AG04449 (cell line): ENCODE data around the gene MIA3.
A peak's percentile ranks its signal among the peaks of the same experiment; 100 is the strongest.

Source experiments
- CTCF ChIA-PET: fragments of 350-600 bp; formaldehyde crosslinking; extraction: SDS; loops from one replicate; lab custom pipeline; 2021; ENCODE audit warnings: antibody characterized with exemption; lab: Yijun Ruan, JAX
- POLR2A ChIA-PET: fragments of 400-600, 350-600 bp; formaldehyde crosslinking; extraction: SDS; loops from one replicate; lab custom pipeline; 2020; ENCODE audit warnings: antibody characterized with exemption, inconsistent platforms; lab: Yijun Ruan, JAX
- DNase-seq: peaks from one replicate; pipeline ENCODE4 v3.0.0-alpha.2; 2010; ENCODE audit warnings: low read depth, low spot score
- H3K4me3 ChIP-seq: 2 replicates; pipeline ENCODE4 v1.5.1; 2011; ENCODE audit warnings: low read depth, mild to moderate bottlenecking, control low read depth, low read length
- CTCF ChIP-seq: IDR thresholded peaks from one replicate; pipeline ENCODE4 v1.5.1; 2011; ENCODE audit warnings: mild to moderate bottlenecking, moderate library complexity, low read length, control low read depth, inconsistent platforms; ENCODE audit not compliant: insufficient read depth; ENCODE audit errors: missing control alignments

MIA3 gene

DNA sequence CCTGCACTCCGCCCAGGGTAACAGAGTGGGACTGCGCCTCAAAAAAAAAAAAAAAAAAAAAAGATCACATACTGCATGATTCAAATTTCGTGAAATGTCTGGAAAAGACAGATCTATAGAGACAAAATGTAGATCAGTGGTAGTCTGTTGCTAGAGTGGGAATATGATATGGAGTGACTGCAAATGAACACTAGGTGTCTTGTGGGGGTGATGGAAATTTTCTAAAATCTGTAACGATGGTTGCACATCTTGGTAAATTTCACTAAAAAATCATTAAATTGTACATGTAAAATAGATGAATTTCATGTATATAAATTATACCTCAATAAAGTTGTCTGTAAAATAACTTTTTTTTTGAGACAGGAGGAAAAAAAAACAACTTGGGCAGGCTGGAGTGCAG lies 88.9 kb downstream of the MIA3 start:
- POLR2A ChIA-PET: no interaction called here
- no peak overlapping the region for H3K4me3 ChIP-seq
- CTCF ChIA-PET: no interaction called here
- no peak for TF ChIP-seq CTCF
- no peak for DNase-seq

DNA sequence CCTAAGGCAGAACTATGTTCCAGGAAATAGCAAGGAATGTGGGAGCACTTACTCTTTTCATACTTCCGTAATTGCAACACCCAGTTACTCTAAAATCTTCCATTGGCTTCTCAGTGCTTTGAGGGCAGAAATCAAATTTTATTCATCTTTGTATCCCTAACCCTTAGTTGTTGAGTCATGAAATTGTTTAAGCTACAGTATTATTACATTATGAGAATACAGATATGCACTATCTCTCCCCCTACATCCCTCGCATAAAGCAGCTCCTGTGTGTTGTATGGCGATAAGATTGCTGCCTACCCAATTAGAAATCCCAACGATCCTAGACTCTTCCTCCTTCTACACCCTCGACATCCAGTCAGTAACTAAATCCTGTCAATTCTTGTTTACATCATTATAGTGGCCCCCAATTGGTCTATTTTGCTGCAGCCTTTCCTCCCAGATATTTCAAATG lies 91.8 kb downstream of the MIA3 start:
- no peak overlapping the region for H3K4me3 ChIP-seq
- ChIA-PET POLR2A (no interaction called here), CTCF (interaction anchor here (0.7 kb wide), 1 partner anchor 9 kb away, joined by 3 read pairs; no protein-coding TSS in a partner anchor)
- TF ChIP-seq CTCF: no peak
- DNase-seq: no peak

DNA sequence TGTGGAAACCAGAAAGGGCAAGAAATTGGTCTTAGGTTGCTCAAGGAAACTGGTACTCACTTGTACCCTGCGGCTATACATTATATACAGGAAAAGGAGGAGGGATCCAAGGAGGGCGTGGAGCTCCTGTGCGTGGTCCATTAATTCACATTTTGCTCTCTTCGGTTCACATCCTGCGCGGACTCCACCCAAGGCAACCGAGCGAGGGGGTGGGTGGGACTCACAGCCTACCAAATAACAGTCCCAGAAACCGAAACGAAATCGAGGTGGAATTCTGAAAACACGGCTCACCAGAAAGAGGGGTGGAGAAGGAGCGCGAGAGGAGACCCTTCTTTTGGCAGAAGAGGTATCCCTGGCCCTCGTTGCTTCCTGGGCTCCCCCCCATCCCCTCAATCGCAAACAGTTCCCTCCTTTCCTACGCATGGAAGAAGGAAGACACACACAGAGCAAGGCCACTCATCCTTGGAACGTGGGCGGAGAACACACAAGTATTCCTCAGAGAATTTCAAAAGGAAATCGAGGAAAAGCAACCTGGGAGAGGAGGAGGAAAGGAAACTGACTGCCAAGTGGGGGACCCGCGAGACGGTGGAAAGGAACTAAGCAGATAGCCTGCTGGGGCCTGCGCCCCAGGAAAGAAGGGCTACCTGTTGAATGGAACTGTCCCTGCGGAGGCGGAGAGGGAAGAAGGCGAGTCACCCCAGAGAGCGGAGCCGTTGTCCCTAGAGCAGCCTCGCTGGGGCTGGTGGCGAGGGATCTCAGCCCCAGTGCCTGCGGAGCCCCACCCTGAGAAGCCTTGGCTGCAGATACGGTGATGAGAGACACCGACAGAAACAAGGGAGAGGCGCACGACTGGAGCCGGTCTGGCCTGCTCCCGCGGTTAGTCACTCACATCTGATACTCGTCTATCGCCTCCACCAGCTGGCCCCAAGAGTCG lies 93.7 kb downstream of the MIA3 start:
- ChIA-PET POLR2A (interaction anchor here (0.6 to 1.1 kb wide), 2 partner anchors 67 to 354 kb away, joined by 3 read pairs; no protein-coding TSS in a partner anchor), CTCF (interaction anchor here (1.1 to 1.5 kb wide), 3 partner anchors 25 to 247 kb away, joined by 3 to 8 read pairs (median 3); no protein-coding TSS in a partner anchor)
- peak overlapping the region; percentile 97 for H3K4me3 ChIP-seq
- no peak for TF ChIP-seq CTCF
- DNase-seq: no peak

- H3K4me3 ChIP-seq: peak within 1 kb of the TSS; percentile 97
- POLR2A ChIA-PET: interaction anchor here (0.6 to 1.1 kb wide), 5 partner anchors 16 to 1756 kb away, joined by 3 read pairs; no protein-coding TSS in a partner anchor
- no peak for TF ChIP-seq CTCF
- CTCF ChIA-PET: interaction anchor here (1.1 to 1.7 kb wide), 5 partner anchors 26 to 417 kb away, joined by 3 to 8 read pairs (median 4); no protein-coding TSS in a partner anchor
- DNase-seq: no peak
Measured at GRCh38 chr1:222712253-222713090, 94.6 kb downstream of the MIA3 start, which contains the start of the genes AIDA and BROX. TSS of gene AIDA (minus strand) at chr1:222712491. CDS start at chr1:222712317, 174 bp downstream. TSS of gene BROX (plus strand) at chr1:222712564. CDS start at chr1:222715700, 3,136 bp downstream.

DNA sequence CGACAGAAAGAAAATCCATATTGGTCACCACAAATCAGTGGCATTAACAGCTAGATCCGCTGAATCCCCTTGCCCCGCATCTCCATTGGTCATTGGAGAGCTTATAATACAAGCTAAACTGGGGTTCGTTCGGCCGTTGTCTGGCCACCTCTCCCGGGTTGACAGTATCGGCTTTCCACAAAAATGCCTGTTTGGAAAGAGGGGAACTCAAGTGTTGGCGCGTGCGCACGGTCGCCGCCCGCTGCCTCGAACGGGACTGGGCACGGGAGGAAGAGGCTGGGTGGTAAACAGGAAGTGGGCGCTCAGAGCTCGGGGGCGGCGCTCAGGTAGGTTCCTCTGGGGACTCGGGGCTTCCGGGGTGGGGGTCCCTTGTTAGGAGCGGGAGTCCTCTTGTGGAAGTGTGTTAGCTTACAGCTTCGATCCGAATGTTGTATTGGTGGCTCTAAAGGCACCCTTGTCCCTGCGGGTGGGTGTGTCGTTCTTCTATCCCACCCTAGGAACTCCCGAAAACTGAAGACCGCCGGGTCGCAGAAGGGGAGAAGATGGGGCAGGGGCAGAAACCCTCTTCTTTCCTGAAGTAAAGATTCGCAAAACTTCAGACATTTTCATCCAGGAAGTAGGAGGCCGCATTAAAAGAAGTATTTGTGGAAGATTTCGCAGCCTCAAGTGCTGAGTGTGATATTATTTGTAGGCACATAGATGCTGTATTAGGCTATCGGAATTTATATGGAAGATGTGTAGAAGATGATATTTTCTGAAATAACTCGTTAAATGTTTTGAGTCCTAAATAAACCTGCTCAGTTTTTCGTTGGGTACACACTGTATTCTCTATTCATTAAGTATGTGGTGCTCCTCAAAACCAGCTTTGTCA lies 95.4 kb downstream of the MIA3 start:
- peak overlapping the region; percentile 97 for H3K4me3 ChIP-seq
- peak; percentile 76 for DNase-seq
- CTCF ChIA-PET: interaction anchor here (1.1 to 1.7 kb wide), 6 partner anchors 27 to 421 kb away, joined by 3 to 8 read pairs (median 4); no protein-coding TSS in a partner anchor
- no peak for TF ChIP-seq CTCF
- POLR2A ChIA-PET: interaction anchor here (0.6 to 1.1 kb wide), 5 partner anchors 16 to 1757 kb away, joined by 3 read pairs; no protein-coding TSS in a partner anchor
